Fibroblast of the aortic adventitia (primary cell): Measurements from ENCODE around the gene CD83. TPM values are rescaled to one million over a fixed set of nuclear protein-coding genes. Genes with fewer than 3 reads are reported as not detected.

Source experiments
- DNase-seq: peaks from one replicate; pipeline ENCODE4 v3.0.0-alpha.2; 2010; ENCODE audit warnings: low read depth
- H3K4me3 ChIP-seq: 2 replicates; pipeline ENCODE4 v1.5.1; 2011; ENCODE audit warnings: low read depth, mild to moderate bottlenecking, control low read depth, low read length, moderate library complexity
- CTCF ChIP-seq: IDR thresholded peaks from 2 replicates; pipeline ENCODE4 v1.5.1; 2011; ENCODE audit warnings: mild to moderate bottlenecking, low read length, control low read depth, inconsistent platforms; ENCODE audit not compliant: insufficient read depth
- total RNA-seq: library from RNA; depleted of rRNA; stranded (reverse); fragments of >200 nt; gene quantifications from 2 replicates; pipeline ENCODE4 v1.2.3, GENCODE V29; 2012; ENCODE audit warnings: low replicate concordance

The CD83 gene
- total RNA-seq, 1 donor: 1.4 TPM

GRCh38 chr6:14089224-14089623 is 28.3 kb upstream of the CD83 start:
- DNase-seq: no peak
- TF ChIP-seq CTCF: no peak
- no peak overlapping the region for H3K4me3 ChIP-seq

GRCh38 chr6:14091339-14091978 is 26.1 kb upstream of the CD83 start:
- no peak for DNase-seq
- H3K4me3 ChIP-seq: no peak overlapping the region
- TF ChIP-seq CTCF: no peak

GRCh38 chr6:14092316-14092715 is 25.3 kb upstream of the CD83 start:
- no peak overlapping the region for H3K4me3 ChIP-seq
- no peak for TF ChIP-seq CTCF
- DNase-seq: no peak

GRCh38 chr6:14092838-14093789 is 24.5 kb upstream of the CD83 start:
- DNase-seq: no peak
- no peak for TF ChIP-seq CTCF

GRCh38 chr6:14094721-14095120 is 22.9 kb upstream of the CD83 start:
- TF ChIP-seq CTCF: no peak
- H3K4me3 ChIP-seq: no peak overlapping the region
- DNase-seq: no peak

More at GRCh38 chr6:14092838-14093789, 24.5 kb upstream of the CD83 start:
- no peak overlapping the region for H3K4me3 ChIP-seq

- no peak for DNase-seq
- TF ChIP-seq CTCF: no peak
- no peak overlapping the region for H3K4me3 ChIP-seq
Observed at GRCh38 chr6:14095437-14095836, 22.1 kb upstream of the CD83 start.
